ENCODE data around the gene ATP8A2.

DNA sequence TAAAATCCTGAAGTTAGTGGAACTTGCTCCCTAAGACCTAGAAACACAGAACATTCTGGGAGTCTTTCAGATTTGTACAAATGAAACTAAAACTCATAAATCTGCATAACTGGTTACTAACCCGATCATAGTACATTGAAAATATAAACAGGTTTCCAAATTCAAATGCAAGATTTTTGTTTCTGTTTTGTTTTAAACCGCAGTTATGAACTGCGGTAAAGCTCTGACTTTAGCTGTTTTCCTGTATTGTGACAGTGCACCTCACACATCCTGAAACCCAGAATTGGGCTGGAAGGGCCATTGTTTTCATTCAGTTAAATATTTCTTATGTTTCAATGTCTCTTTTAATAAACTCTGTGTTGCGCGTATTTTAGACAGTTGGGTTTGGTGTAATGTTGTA lies 475.4 kb downstream of the ATP8A2 start:
- TF ChIP-seq, protein P1, sequence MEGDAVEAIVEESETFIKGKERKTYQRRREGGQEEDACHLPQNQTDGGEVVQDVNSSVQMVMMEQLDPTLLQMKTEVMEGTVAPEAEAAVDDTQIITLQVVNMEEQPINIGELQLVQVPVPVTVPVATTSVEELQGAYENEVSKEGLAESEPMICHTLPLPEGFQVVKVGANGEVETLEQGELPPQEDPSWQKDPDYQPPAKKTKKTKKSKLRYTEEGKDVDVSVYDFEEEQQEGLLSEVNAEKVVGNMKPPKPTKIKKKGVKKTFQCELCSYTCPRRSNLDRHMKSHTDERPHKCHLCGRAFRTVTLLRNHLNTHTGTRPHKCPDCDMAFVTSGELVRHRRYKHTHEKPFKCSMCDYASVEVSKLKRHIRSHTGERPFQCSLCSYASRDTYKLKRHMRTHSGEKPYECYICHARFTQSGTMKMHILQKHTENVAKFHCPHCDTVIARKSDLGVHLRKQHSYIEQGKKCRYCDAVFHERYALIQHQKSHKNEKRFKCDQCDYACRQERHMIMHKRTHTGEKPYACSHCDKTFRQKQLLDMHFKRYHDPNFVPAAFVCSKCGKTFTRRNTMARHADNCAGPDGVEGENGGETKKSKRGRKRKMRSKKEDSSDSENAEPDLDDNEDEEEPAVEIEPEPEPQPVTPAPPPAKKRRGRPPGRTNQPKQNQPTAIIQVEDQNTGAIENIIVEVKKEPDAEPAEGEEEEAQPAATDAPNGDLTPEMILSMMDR (IDR thresholded peaks at IDR 0.05): no peak
- TF ChIP-seq POLR2A (IDR thresholded peaks at IDR 0.05) (no peak), POLR2AphosphoS5 (IDR thresholded peaks at IDR 0.05) (no peak)
